Astrocyte (in vitro differentiated cells and primary cell): ENCODE measurements around the gene EIF4E.
"Not testable (repeated sequence)": the region's sequence is repeated elsewhere in the genome, so short reads cannot be mapped to it uniquely, and the experiment has no call there.

Source experiments
- CTCF ChIP-seq: IDR thresholded peaks from 2 replicates; pipeline ENCODE4 v1.5.1; 2011; ENCODE audit warnings: low read depth, mild to moderate bottlenecking, inconsistent platforms, low read length, moderate library complexity; ENCODE audit not compliant: insufficient read depth
- EZH2 ChIP-seq: IDR thresholded peaks from 2 replicates; pipeline ENCODE4 v1.6.1; 2012; ENCODE audit warnings: mild to moderate bottlenecking, low read length, inconsistent platforms; ENCODE audit not compliant: insufficient read depth

- not testable (repeated sequence) for TF ChIP-seq CTCF, EZH2
These were observed 48.0 kb downstream of the EIF4E start for GRCh38 chr4:98880884-98881283.
